ENCODE results near the gene RBM26.

The RBM26 gene

DNA sequence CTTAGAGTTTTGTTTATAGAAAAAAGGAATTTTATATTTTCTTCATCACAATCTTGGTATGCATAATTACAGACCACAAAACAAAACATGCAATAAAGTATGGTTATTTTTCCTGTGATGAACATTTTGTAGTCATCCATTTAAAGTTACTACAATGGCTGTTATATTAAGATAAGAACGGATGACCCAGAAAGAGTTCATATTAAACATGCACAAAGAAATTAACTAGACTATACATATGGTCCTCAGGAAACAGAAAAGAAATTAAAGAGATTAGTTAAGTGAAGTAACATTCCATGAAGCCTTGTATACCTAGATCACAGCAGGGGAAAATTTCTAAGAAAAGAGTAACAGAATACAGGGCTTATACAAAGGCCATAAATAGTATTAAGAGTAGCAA is 36.8 kb downstream of the RBM26 start:
- no peaks in the 10 kb centered on the region for H3K4me1 ChIP-seq
- no peak overlapping the region for H3K4me3 ChIP-seq (ENCODE audit: low read depth, low read length)
- no peak overlapping the region for H2AFZ ChIP-seq
- H3K27me3 ChIP-seq (ENCODE audit: control insufficient read depth, insufficient read depth, low read length), result no peaks in the 10 kb centered on the region
- H3K79me2 ChIP-seq, result no peaks in the 10 kb centered on the region
- no peaks in the 10 kb centered on the region for H3K9me3 ChIP-seq (ENCODE audit: control insufficient read depth, low read length)
- TF ChIP-seq, protein P1, sequence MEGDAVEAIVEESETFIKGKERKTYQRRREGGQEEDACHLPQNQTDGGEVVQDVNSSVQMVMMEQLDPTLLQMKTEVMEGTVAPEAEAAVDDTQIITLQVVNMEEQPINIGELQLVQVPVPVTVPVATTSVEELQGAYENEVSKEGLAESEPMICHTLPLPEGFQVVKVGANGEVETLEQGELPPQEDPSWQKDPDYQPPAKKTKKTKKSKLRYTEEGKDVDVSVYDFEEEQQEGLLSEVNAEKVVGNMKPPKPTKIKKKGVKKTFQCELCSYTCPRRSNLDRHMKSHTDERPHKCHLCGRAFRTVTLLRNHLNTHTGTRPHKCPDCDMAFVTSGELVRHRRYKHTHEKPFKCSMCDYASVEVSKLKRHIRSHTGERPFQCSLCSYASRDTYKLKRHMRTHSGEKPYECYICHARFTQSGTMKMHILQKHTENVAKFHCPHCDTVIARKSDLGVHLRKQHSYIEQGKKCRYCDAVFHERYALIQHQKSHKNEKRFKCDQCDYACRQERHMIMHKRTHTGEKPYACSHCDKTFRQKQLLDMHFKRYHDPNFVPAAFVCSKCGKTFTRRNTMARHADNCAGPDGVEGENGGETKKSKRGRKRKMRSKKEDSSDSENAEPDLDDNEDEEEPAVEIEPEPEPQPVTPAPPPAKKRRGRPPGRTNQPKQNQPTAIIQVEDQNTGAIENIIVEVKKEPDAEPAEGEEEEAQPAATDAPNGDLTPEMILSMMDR (IDR thresholded peaks at IDR 0.05), result no peak
- H3K36me3 ChIP-seq (ENCODE audit: control insufficient read depth, insufficient read depth, low read length), result no peaks in the 10 kb centered on the region
- no peak overlapping the region for H3K9ac ChIP-seq
- no peak overlapping the region for H3K4me2 ChIP-seq (ENCODE audit: low read length)
- no peak overlapping the region for H3K27ac ChIP-seq

DNA sequence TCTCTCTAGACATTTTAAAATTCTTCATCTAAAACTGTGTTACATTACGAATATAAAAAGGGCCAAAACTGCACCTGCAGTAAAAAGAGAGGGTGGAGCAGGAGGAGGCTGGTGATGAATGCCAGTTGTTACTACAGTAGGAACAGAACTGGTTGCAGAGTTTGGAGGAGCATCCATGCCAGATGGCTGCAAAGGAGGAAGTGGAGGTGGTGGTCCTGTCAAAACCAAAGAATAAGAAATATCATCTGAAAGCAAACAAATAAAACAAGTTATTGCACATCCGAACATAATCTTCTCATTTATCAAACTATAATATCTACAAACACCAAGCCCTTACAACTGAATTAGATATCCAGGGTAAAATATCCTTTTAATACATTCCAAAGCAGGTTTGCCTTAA is 40.1 kb downstream of the RBM26 start:
- no peaks in the 10 kb centered on the region for H3K9me3 ChIP-seq (ENCODE audit: control insufficient read depth, low read length)
- H3K4me3 ChIP-seq (ENCODE audit: low read depth, low read length), result no peak overlapping the region
- no peak overlapping the region for H3K9ac ChIP-seq
- no peaks in the 10 kb centered on the region for H3K36me3 ChIP-seq (ENCODE audit: control insufficient read depth, insufficient read depth, low read length)
- H3K4me2 ChIP-seq (ENCODE audit: low read length), result no peak overlapping the region
- H3K27ac ChIP-seq, result no peak overlapping the region
- no peaks in the 10 kb centered on the region for H3K4me1 ChIP-seq
- H3K79me2 ChIP-seq, result no peaks in the 10 kb centered on the region
- no peaks in the 10 kb centered on the region for H3K27me3 ChIP-seq (ENCODE audit: control insufficient read depth, insufficient read depth, low read length)
- no peak overlapping the region for H2AFZ ChIP-seq
- TF ChIP-seq, protein P1 (IDR thresholded peaks at IDR 0.05), result no peak

DNA sequence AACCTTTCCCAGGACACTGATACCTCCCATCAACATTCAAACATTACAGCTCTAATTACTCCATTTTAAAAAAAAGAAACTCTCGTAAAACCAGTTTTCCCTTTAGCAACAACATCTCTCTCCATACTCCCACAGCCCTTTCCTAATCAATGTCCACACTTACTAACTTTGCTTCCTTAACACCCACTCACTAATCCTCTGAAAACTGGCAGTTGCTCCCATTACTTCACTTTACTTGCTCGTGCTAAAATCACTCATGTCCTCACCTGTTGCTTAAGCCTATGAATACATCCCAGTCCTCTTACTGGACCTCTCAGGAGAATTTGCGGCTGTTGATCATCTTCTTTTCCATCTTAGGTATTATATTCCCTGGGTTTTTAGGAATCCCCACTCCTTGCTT is 44.8 kb downstream of the RBM26 start:
- H3K9ac ChIP-seq, result no peak overlapping the region
- H2AFZ ChIP-seq, result no peak overlapping the region
- H3K27me3 ChIP-seq (ENCODE audit: control insufficient read depth, insufficient read depth, low read length), result no peaks in the 10 kb centered on the region
- H3K36me3 ChIP-seq (ENCODE audit: control insufficient read depth, insufficient read depth, low read length), result no peaks in the 10 kb centered on the region
- no peaks in the 10 kb centered on the region for H3K9me3 ChIP-seq (ENCODE audit: control insufficient read depth, low read length)
- TF ChIP-seq, protein P1 (IDR thresholded peaks at IDR 0.05), result no peak
- H3K4me1 ChIP-seq, result no peaks in the 10 kb centered on the region
- H3K79me2 ChIP-seq, result no peaks in the 10 kb centered on the region
- no peak overlapping the region for H3K27ac ChIP-seq
- H3K4me3 ChIP-seq (ENCODE audit: low read depth, low read length), result no peak overlapping the region
- H3K4me2 ChIP-seq (ENCODE audit: low read length), result no peak overlapping the region

DNA sequence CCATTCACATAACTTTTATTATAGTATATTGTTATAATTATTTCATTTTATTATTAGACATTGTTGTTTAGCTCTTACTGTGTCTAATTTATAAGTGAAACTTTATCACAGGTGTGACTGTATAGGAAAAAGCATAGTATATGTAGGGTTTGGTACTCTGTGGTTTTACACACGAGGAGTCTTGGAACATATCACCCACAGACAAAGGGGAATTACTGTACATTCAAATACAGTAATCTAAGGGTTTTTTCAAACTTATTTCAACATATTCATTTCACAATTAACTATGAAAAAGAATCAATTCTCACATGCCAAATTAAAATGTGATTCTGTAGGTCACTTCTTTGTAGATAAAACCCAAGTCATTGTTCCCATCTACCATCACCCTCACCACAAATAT is 46.0 kb downstream of the RBM26 start:
- Histone ChIP-seq H3K79me2 (no peaks in the 10 kb centered on the region), H3K36me3 (ENCODE audit: control insufficient read depth, insufficient read depth, low read length) (no peaks in the 10 kb centered on the region), H3K9ac (no peak overlapping the region), H3K27me3 (ENCODE audit: control insufficient read depth, insufficient read depth, low read length) (no peaks in the 10 kb centered on the region), H3K9me3 (ENCODE audit: control insufficient read depth, low read length) (no peaks in the 10 kb centered on the region), H3K27ac (no peak overlapping the region), H3K4me2 (ENCODE audit: low read length) (no peak overlapping the region), H3K4me3 (ENCODE audit: low read depth, low read length) (no peak overlapping the region), H3K4me1 (no peaks in the 10 kb centered on the region), H2AFZ (no peak overlapping the region)
- TF ChIP-seq, protein P1 (IDR thresholded peaks at IDR 0.05), result no peak

DNA sequence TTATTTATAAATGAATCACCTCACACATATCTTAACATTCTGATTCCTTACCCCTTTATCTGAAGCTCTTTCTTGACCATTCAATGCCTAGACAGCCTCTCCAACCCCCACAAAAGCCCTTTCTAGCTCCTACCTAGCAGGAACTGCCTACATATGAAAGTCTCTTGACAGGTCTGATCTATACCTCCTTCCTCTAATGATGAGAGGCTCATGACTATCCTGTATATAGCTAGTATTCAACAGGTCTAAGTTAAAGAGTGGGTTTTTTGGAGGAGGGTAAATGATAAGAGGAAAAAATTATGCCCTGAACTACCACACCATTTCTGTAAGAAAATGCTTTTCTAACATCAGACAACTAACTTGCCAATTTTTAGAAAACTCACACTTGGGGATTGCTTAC is 47.0 kb downstream of the RBM26 start:
- H3K4me3 ChIP-seq (ENCODE audit: low read depth, low read length), result no peak overlapping the region
- no peak overlapping the region for H3K9ac ChIP-seq
- H2AFZ ChIP-seq, result no peak overlapping the region
- no peak overlapping the region for H3K4me2 ChIP-seq (ENCODE audit: low read length)
- no peak overlapping the region for H3K27ac ChIP-seq
- H3K79me2 ChIP-seq, result no peaks in the 10 kb centered on the region
- TF ChIP-seq, protein P1 (IDR thresholded peaks at IDR 0.05), result no peak
- H3K27me3 ChIP-seq (ENCODE audit: control insufficient read depth, insufficient read depth, low read length), result no peaks in the 10 kb centered on the region
- no peaks in the 10 kb centered on the region for H3K4me1 ChIP-seq
- H3K36me3 ChIP-seq (ENCODE audit: control insufficient read depth, insufficient read depth, low read length), result no peaks in the 10 kb centered on the region
- H3K9me3 ChIP-seq (ENCODE audit: control insufficient read depth, low read length), result no peaks in the 10 kb centered on the region
